IPS DF 6.9 (cell line): Measurements from ENCODE around the gene NDOR1.

Experiments used
- DNase-seq: peaks from one replicate; pipeline ENCODE4 v3.0.0-alpha.2; 2013; ENCODE audit warnings: low read depth, low spot score
- H3K27ac ChIP-seq: one replicate; pipeline ENCODE4 v1.5.1; 2013; ENCODE audit warnings: low read length, control low read depth
- H3K27me3 ChIP-seq: 2 replicates; pipeline ENCODE4 v1.6.1; 2013; ENCODE audit warnings: mild to moderate bottlenecking, low read length; ENCODE audit not compliant: control insufficient read depth, insufficient read depth
- H3K36me3 ChIP-seq: 2 replicates; pipeline ENCODE4 v1.6.1; 2013; ENCODE audit warnings: low read length; ENCODE audit not compliant: control insufficient read depth, insufficient read depth
- H3K4me1 ChIP-seq: 2 replicates; pipeline ENCODE4 v1.6.1; 2013; ENCODE audit warnings: low read length; ENCODE audit not compliant: control insufficient read depth, insufficient read depth
- H3K4me3 ChIP-seq: 2 replicates; pipeline ENCODE4 v1.5.1; 2013; ENCODE audit warnings: mild to moderate bottlenecking, low read length
- H3K9me3 ChIP-seq: 2 replicates; pipeline ENCODE4 v1.6.1; 2013; ENCODE audit warnings: low read length, inconsistent platforms; ENCODE audit not compliant: control insufficient read depth, insufficient read depth
- WGBS: extraction: QIAGEN DNeasy Blood & Tissue Kit; methylation state at CpG from one replicate; pipeline ENCODE4 v1.1.7; 2013; ENCODE audit warnings: mixed read lengths, missing lambda C conversion rate; ENCODE audit not compliant: insufficient read length, insufficient coverage; 5-methylcytosine and 5-hydroxymethylcytosine counted together

NDOR1 gene

GRCh38 chr9:137161558-137162486 is 43.7 kb upstream of the NDOR1 start:
- peaks cover 8% of the 10 kb centered on the region; the same call in 1 of the 2 replicates for H3K4me1 ChIP-seq
- peaks cover 30% of the 10 kb centered on the region for H3K27me3 ChIP-seq
- no peak overlapping the region for H3K27ac ChIP-seq

GRCh38 chr9:137162505-137163364 is 42.8 kb upstream of the NDOR1 start:
- WGBS = no CpG with 5 or more reads among the region's 74 CpGs
- H3K27me3 ChIP-seq = peaks cover 38% of the 10 kb centered on the region
- DNase-seq = no peak
- no peaks in the 10 kb centered on the region for H3K9me3 ChIP-seq
- no peak overlapping the region for H3K27ac ChIP-seq
- peaks cover 6% of the 10 kb centered on the region; the same call in 1 of the 2 replicates for H3K4me1 ChIP-seq
- no peaks in the 10 kb centered on the region; the same call in 1 of the 2 replicates for H3K36me3 ChIP-seq
- H3K4me3 ChIP-seq = peak overlapping the region; percentile 30; the same call in 1 of the 2 replicates

More at GRCh38 chr9:137161558-137162486, 43.7 kb upstream of the NDOR1 start:
- Histone ChIP-seq H3K4me3 (peak overlapping the region; percentile 8; the same call in 1 of the 2 replicates), H3K36me3 (no peaks in the 10 kb centered on the region; the same call in 1 of the 2 replicates), H3K9me3 (no peaks in the 10 kb centered on the region)
- no peak for DNase-seq
- no CpG with 5 or more reads among the region's 71 CpGs for WGBS

- peak overlapping the region; percentile 30; the same call in 1 of the 2 replicates for H3K4me3 ChIP-seq
- peaks cover 38% of the 10 kb centered on the region for H3K27me3 ChIP-seq
- no peak overlapping the region for H3K27ac ChIP-seq
- WGBS = no CpG with 5 or more reads among the region's 26 CpGs
- H3K9me3 ChIP-seq = no peaks in the 10 kb centered on the region
- H3K4me1 ChIP-seq = peaks cover 8% of the 10 kb centered on the region; the same call in 1 of the 2 replicates
- no peaks in the 10 kb centered on the region; the same call in 1 of the 2 replicates for H3K36me3 ChIP-seq
- DNase-seq = no peak
These were observed 42.2 kb upstream of the NDOR1 start for GRCh38 chr9:137163365-137163715.

- Histone ChIP-seq H3K4me3 (no peak overlapping the region), H3K9me3 (no peaks in the 10 kb centered on the region), H3K27me3 (peaks cover 38% of the 10 kb centered on the region), H3K36me3 (no peaks in the 10 kb centered on the region; the same call in 1 of the 2 replicates), H3K27ac (no peak overlapping the region), H3K4me1 (peaks cover 10% of the 10 kb centered on the region; the same call in 1 of the 2 replicates)
- WGBS = no CpG with 5 or more reads among the region's 22 CpGs
- no peak for DNase-seq
These were observed 41.7 kb upstream of the NDOR1 start for GRCh38 chr9:137163805-137164204.

GRCh38 chr9:137164370-137165249 is 40.9 kb upstream of the NDOR1 start:
- H3K36me3 ChIP-seq = no peaks in the 10 kb centered on the region; the same call in 1 of the 2 replicates
- no peak overlapping the region for H3K27ac ChIP-seq
- H3K4me1 ChIP-seq = peaks cover 10% of the 10 kb centered on the region; the same call in 1 of the 2 replicates
- DNase-seq = no peak
- no peak overlapping the region for H3K4me3 ChIP-seq
- no CpG with 5 or more reads among the region's 34 CpGs for WGBS
- peaks cover 37% of the 10 kb centered on the region for H3K27me3 ChIP-seq
- H3K9me3 ChIP-seq = no peaks in the 10 kb centered on the region

- H3K36me3 ChIP-seq = no peaks in the 10 kb centered on the region; the same call in 1 of the 2 replicates
- H3K9me3 ChIP-seq = no peaks in the 10 kb centered on the region
- H3K4me3 ChIP-seq = no peak overlapping the region
- no peak overlapping the region for H3K27ac ChIP-seq
- peaks cover 42% of the 10 kb centered on the region for H3K27me3 ChIP-seq
- WGBS = no CpG with 5 or more reads among the region's 32 CpGs
- no peak for DNase-seq
- peaks cover 13% of the 10 kb centered on the region for H3K4me1 ChIP-seq
These were observed 40.2 kb upstream of the NDOR1 start for GRCh38 chr9:137165250-137165836.

- H3K27me3 ChIP-seq = peaks cover 44% of the 10 kb centered on the region
- DNase-seq = no peak
- H3K36me3 ChIP-seq = no peaks in the 10 kb centered on the region; the same call in 1 of the 2 replicates
- H3K27ac ChIP-seq = no peak overlapping the region
- no peaks in the 10 kb centered on the region for H3K9me3 ChIP-seq
- no peak overlapping the region for H3K4me3 ChIP-seq
- H3K4me1 ChIP-seq = peaks cover 9% of the 10 kb centered on the region
- no CpG with 5 or more reads among the region's 22 CpGs for WGBS
These were observed 38.9 kb upstream of the NDOR1 start for GRCh38 chr9:137166380-137167229.

GRCh38 chr9:137167277-137167746 is 38.2 kb upstream of the NDOR1 start:
- peaks cover 9% of the 10 kb centered on the region for H3K4me1 ChIP-seq
- DNase-seq = no peak
- H3K27me3 ChIP-seq = peaks cover 42% of the 10 kb centered on the region
- H3K36me3 ChIP-seq = no peaks in the 10 kb centered on the region; the same call in 1 of the 2 replicates
- H3K27ac ChIP-seq = no peak overlapping the region
- no peaks in the 10 kb centered on the region for H3K9me3 ChIP-seq
- no CpG with 5 or more reads among the region's 44 CpGs for WGBS
- no peak overlapping the region for H3K4me3 ChIP-seq
